Cortex of kidney (tissue), 1 donor: ENCODE data around the gene MECR.

Experiments used
- DNase-seq: peaks from one replicate; lab custom pipeline; 2025; lab: John Stamatoyannopoulos, UW

The MECR gene

DNA sequence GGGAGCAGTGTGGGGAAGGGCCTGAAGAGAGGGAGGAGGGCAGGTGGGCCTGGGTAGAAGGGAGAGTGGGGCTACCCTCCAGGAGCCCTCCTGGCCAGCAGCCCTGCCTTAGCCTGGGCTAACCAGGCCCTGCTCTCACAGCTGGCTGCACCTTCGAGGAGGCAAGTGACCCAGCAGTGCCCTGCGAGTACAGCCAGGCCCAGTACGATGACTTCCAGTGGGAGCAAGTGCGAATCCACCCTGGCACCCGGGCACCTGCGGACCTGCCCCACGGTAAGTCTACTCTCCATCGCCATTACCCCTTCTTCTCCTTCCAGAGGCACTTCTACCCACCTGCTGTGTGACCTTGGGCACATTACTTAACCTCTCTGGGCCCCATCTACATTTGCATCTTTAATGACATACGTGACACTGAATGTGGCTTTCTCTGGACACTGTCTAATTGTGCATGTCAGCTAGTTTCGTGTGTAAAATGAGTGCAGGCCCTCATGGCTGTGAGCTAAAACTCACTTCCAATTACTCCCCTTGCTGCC, 24.5 kb upstream of the MECR start:
- DNase-seq = no peak

DNA sequence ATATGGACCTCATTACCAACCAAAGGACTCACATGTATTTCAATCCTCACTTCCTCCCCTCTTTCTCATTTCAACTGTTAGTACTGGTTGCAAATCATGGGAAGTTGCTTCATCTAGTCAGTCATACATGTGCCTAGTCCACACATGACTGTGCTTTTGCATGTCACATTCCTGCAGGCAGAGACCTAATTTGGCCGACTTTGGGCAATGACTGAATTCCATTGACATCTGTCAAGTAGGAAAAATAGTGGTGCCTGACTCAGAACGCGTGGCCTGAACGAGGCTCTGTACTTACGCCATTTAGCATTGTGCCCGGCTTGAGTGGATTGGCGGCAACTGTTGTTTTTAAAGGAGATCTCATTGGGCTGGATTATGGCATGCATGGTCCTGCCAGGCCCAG, 23.6 kb upstream of the MECR start:
- DNase-seq = no peak

DNA sequence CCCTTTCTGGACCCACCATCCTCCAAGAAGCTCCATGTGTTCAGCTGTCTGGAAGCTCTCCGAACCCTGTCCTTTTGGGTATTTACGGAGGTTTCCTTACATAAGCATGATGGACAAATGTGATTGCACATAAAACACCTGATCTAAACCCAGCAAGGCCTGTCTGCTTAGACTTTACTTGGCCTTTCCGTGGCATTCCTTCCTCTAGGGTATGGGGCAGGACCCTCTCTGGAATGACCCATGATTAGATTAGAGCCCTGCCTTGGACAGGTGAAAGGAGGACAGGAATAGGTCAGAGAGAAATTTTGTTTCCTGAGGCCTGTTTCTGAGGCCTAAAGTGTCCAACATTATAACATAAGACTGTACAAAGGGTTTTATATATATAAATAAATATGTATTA, 22.4 kb upstream of the MECR start:
- no peak for DNase-seq

DNA sequence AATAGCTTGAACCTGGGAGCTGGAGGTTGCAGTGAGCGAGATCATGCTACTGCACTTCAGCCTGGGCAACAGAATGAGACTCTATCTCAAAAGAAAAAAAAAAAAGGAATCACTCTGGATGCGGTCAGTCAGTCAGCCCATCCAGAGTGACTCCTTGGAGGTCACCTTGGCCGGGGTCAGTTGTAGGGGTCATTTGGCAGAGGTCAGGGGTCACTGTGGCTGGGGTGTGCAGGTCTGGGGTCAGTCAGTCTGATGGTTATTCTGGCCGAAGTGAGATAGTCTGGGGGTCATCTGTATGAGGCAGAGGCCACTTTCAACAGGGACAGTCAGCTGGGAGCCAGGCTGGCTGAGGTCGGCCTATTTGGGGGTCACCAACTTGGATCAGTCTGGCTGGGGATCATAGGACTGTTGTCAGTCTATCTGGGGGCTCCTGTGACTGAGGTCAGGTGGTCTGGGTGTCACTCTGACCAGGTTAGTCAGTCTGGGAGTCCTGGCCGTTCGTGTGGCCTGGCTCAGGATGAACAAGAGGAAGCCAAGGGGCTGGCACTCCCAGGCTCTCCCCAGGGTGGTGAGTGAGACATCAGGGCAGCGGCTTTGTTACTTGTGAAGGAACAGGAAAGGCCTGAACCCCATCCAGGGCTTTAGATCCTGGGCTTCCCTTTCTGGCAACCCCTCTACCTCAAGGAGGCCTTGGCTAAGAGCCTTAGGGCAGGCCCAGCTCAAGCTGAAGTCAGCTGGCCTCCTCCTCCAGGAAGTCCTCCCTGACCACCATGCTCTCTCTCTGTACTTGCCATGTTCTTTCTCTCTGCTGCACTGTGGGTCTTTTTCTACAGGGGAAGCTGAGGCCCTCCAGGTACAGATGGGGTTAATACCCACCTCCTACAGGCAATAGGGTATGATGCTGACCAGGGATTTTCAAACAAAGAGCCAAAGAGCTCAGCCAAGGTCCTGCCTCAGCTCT, 20.7 kb upstream of the MECR start:
- no peak for DNase-seq

DNA sequence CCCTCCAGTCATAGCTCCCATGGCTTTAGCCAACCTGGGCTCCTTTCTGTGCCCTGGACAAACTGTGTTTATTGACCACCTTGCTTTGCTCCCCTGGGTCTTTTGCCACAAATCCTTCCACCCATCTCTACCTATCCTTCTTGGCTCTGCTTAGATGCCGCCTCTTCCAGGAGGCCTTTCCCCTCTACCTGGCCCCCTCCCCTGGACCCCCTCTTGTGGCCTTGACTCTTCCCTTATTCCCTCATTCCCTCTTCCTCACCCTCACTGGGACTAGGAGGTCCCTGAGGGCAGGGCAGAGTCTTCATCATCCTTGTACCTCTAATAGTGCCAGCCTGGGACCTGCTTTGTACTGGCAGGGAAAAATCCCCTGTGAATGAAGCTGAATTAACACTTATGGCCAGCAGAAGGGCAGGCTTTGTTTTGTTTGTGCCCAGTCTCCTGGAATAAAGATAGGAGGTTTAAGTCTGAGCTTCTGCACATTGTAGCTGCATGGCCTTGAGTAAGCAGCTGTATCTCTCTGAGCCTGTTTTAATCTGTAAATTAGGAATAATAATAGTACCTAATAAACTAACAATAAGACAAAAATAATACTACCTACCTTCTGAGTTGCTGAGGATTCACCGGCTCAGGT, 19.3 kb upstream of the MECR start:
- DNase-seq = no peak

DNA sequence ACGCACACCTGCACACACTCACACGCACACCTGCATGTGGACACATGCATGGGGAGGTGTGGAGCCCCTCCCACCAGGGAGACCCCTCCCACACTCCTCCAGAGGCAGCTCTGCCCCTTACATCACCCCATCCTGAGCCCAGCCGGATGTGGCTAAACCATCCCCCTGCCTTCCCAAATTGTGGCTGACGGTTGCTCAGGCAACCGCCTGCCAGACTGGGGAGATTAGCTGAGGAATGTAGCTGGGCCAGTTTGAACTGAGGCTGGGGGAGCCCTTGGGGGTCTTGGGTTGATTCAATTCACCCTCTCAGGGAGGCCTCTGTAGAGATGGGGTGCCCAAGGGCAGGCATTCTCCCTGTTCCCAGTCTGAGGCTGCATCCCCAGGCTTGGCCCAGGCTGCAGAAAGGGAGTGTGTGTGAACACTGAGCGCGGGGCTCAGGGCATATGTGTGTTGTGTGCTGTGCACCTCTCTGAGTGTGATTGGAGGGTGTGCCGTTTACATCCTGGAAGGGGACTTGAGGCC, 18.5 kb upstream of the MECR start:
- DNase-seq = no peak

DNA sequence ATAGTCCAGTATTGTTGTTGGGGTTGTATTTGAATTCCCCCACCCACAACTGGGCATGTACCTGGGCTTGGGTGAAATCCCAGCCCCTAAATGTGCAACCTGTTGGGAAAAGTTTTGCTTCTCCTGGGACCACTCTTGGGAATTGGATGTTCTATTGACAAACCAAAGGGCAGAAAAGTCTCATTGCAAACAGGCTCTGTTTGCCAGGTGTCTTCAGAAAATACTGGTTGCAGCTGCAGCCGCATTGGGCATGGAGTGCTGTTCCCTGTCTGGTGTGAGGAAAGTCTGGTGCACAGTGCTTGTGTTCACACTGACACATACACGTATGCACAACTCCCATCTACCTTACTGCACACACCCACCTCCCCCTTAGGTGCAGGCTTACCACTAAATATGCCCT, 17.7 kb upstream of the MECR start:
- no peak for DNase-seq

DNA sequence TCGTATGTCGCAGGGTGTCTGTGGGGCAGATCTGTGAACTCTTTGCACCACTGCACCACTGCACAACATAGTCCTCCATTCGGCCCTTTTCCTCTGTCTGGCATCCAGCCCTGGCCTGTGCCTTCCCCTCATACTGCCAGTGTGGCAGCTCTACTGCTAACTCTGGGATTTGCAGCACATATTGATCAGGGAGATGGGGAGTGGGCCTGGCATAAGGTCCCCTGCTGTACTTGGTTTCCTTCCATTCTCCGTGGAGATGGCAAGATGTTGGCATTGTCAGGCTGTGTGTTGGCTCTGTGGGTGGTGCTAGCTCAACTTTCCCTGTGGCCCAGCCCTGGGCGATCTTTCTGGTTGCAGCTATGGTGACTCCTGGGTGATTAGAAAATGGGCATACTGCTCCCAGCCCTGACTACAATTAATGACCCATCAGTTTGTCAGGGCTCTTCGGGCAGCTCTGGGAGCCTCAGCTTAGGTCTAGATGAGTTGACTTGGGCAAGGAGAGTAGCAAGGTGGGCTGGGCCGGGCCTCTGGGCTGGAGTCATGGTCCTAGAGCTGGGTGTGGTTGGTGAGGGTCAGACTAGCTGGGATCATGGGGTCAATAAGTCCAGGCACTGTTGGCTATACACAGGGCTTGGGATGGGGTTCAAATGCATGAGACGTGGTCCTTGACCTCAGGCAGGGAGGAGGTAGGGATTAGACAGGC, 17.0 kb upstream of the MECR start:
- DNase-seq = no peak

DNA sequence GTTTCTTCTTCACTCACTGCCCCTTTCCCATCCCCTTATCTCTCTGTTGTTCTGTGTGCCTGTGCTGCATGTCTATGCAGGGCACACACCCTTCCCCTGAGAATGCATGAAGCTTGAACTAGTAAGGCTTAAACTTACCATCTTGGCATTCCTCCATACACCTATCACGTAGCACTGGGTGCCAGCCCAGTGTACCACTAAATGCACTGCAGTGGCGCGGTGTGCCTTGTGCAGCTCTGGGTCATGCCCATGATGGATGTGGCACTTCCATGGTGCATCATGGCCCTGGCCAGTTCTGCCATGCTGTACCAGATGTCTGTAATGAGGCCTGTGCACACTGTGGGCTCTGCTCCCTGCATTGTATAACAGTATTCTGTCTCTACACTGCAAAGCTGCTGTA, 16.3 kb upstream of the MECR start:
- no peak for DNase-seq

DNA sequence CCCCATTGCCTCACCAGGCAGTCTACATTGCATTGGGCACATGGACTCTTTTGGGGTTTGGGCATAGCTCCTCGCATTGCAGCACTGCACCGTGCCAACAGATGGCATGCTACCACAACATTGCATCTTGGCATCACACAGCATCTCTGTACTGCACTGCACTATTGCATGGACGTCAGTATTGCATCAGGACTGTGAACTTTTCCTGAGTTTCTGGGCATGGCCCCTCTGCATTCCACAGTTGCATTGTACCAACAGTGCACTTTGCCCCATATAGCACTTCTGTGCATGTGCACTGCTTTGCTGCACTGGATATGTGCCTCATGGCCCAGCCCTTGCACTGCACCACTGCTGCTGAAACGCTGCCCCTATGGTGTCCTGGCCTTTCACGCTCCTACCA, 15.1 kb upstream of the MECR start:
- DNase-seq = no peak

DNA sequence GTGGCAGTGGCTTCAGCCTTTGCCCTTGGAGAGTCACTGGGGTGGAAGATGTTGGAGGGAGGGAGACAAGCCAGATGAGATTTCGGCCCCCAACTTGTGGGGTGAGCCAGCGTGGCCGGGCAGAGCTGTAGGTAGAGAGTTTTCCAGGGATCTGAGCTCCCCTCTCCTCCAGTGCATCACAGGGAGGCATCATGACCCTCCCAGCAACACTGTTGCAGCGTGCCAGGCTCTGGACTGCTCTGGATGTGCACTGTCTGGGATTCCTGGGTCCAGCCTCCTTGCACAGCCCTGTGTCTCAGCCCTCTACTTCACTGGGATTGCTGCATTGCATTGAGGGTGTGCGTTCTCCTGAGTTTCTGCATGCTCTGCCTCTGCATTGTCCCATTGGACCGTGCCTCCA, 14.5 kb upstream of the MECR start:
- no peak for DNase-seq

DNA sequence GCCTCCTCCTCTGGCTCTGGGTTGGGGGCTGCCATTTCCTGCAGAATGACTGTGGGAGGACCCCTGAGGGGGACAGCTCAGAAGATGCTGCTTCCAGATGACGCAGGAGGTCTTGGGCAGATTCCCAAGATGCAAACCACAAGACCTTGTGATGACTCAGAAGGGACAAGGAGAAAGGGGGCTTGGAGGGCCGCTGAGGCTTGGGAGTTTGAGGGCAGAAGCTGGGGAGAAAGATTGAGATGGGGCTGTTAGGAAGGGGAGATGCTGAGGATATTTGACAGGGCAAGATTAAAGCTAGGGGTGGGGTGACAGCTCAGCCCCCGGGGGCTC, 13.1 kb upstream of the MECR start:
- DNase-seq = no peak

DNA sequence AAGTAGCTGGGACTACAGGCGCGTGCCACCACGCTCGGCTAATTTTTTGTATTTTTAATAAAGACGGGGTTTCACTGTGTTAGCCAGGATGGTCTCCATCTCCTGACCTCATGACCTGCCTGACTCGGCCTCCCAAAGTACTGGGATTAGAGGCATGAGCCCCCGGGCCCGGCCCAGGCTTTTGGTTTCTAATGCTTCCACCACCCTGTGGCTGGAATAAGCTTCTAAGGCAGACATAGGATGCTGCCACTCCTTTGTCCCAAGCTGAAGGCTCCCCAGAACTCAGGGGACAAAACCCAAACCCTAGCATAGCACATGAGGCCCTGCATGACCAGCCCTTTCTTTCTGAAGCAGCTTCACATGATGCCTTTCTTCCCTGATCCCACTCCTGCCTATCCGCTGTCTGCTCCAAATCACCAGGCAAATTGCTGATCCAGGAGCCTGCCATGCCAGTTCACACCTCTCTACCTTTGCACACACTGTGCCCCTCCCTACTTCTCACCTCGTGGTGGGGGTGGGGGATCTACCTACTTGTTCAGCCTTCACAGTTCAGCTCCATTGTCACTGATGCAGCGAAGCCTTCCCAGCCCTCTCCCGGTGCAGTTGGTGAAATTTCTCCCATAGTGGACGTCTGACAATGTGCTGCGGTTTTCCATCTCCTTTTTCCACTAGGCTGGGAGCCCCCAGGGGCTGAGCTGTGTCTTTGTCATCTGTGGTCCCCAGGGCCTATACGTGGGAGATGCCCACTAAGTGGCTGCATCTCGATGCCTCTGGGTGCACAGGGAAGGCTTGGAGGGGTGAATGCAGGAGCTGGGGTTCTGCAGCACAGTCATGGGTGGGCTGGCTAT, 12.5 kb upstream of the MECR start:
- no peak for DNase-seq

DNA sequence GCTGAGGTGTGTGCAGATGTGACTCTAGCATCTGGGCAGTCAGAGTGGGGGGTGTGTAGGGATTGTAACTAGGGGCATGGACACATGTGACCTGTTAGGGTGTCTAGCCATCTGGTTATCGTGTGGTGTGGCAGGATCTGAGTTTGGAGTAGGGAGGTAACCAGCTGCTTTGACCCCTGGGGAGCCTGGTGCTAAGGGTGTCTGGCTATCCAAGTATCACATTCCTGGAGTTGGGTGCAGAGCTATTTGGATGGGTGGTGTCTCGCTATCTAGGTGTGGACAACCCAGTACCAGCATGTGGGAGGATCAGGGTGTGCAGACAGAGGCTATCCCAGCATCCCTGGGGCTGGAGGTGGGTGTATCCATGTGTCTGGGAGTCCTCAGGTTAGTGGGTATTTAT, 10.3 kb upstream of the MECR start:
- DNase-seq = no peak

DNA sequence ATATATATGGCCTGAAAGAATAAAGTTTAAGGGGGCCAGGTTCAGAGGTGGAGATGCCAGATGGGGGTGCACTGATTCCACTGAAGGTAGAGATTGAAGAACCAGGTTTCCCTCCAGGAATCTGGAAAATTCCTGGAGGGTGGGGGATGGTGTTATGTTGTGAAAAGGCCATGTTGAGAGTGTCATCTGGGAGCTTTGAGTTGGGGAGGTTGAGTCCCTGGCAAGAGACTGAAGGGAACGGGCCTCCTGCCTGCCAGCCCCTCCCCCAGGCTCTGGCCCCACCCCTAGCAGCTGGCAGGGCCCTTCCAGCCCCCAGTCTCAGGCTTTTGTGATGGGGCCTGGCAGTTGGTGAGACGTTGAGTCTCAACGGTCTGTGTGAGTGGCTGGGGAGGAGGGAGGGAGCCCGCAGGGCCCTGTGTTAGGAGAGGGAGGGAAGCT, 9.7 kb upstream of the MECR start:
- DNase-seq = no peak

DNA sequence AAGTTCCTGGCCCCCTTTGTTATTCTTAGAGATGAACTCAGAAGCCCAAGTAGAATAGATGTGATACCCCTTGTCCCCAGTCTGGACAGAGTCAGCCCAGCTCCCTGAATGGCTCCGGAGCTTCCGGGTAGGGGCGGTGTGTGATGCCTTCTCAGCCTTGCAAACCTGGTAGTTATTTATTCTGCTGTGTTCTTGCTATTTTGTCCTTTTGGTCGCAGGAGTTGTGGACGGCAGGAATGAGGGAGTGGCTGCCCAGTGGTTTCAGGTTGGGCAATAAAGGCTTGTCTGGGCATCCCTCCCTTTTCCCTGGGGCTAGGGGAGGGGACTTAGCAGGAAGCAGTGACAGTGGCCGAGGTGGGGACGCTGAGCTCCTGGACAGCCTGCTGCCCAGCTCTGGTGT, 8.4 kb upstream of the MECR start:
- no peak for DNase-seq

DNA sequence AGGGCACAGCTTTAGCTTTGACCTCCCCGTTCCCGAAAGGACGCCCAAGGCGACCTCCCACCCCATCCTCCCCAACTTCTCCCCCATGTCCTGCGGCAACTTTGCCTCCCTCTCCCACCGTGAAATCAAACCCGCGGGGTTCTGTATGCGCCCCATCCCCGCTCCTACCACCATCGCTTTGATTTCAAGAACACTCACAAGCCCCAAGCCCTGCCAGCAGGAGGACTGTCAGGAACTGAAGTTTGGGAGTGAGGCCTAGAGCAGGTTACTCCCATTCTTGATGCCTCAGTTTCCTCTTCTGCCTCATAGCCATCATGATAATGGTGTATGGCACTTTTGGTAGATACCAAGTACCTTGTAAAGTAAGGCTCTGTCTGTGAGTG, 7.9 kb upstream of the MECR start:
- no peak for DNase-seq

DNA sequence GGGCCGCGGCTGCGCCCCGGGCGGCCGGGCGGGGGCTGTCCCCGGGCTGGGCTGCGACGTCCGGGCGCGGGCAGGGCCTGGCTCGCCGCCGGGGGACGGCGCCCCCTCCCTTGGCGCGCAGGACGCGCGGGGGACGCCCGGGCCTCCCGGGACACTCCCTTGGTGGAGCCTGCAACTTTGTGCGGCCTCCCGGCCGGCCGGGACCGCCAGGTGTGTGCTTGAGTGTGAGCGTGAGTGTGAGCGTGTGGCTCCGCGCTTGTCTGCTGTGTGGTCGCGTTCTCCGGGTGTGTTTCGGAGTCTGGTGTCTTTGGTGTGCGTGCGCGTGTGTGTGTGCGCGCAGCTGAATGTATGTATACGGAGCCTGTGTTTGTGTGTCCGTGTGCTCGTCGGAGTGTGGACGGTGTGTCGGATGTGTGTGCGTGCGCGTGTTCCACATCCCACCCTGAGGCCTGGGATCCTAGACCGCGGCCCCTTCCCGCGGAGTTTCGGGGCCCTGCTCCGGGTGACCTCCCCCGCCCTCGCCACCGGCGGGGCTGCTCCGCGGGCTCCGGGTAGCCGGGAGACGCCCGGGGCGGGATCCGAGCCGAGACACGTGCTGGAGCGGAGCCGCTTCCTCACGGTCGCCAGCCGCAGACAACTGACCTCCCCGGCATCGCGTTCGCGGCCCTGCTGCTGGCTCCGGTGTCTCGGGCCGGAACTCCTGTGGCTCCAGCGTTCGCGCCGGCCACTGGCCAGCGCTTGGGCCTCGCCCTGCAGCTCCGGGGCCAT, 7.3 kb upstream of the MECR start:
- DNase-seq = no peak

DNA sequence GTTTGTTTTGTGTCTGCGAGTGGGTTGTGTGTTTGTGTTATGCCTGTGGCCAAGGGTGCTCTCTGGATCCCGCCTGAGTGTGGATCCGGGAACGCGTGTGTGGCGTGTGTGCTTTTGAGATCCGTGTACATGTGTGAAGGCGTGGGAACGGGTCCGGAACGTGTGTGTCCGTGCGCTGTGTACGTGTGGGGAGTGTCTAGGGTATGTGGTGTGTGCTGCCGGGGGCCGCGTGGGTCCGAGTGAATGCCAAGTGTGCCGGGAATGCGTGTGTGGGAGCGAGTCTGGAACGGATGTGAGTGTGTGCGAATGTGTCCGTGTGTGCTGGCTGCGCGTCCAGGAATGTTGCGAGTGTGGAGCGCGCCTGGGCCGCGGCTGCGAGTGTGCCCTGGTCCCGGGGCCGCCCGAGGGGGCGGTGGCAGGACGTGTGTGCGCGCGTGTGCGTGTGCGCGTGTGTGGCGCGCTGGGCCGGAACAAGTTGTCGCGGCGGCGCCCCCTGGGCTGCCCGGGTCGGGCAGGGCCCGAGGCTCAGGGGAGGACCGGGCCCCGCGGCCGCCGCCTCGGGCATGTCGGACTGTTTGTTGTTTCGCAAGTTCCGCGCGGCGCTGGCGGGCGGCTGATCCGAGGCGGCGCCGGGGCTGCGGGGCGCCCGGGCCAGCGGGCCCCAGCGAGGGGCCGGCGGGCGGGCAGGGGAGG, 6.5 kb upstream of the MECR start:
- no peak for DNase-seq

DNA sequence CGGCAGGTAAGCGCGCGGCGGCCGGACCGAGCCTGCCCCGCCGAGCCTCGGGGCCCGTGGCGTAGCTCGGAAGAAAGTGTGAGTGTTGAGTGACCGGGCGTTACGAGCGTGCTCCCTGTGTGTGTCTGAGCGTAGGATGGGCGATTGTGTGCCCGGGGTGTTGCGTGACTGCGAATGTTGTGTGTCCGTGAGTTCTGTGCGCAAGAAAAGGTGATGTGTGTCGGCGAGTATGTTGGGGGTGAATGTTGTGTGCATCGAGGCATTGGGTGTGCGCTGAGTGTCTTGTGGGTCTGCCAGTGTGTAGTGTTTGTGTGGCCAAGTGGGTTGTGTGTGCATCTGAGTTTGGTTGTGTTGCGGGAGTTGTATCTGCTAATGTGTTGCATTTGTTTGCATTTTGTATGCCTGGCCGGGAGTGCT, 6.0 kb upstream of the MECR start:
- no peak for DNase-seq
